HEK293T (cell line): Measurements from ENCODE around the gene DONSON.

Experiments
- CTBP1 ChIP-seq: fragments of 450-650 bp; IDR thresholded peaks from 2 replicates; pipeline ENCODE4 v1.6.1; 2016; ENCODE audit warnings: borderline replicate concordance
- FOXA1 ChIP-seq: fragments of 450-650 bp; IDR thresholded peaks from 2 replicates; pipeline ENCODE4 v1.6.1; 2016; ENCODE audit warnings: mild to moderate bottlenecking
- NFRKB ChIP-seq: fragments of 450-650 bp; IDR thresholded peaks from 2 replicates; pipeline ENCODE4 v1.6.1; 2016; ENCODE audit warnings: mild to moderate bottlenecking, moderate library complexity
- SP1 ChIP-seq: fragments of 450-650 bp; IDR thresholded peaks from 2 replicates; pipeline ENCODE4 v1.6.1; 2017
- SUZ12 ChIP-seq: fragments of 450-650 bp; IDR thresholded peaks from 2 replicates; pipeline ENCODE4 v1.6.1; 2016; ENCODE audit warnings: mild to moderate bottlenecking

GRCh38 chr21:33587792-33588484 lies 546 bp downstream of the DONSON start:
- TF ChIP-seq SP1 (no peak), NFRKB (no peak), CTBP1 (no peak), FOXA1 (no peak), SUZ12 (no peak)
